Kidney epithelial cell (primary cell): ENCODE results near the gene ETS2. TPM values are rescaled to one million over a fixed set of nuclear protein-coding genes. Genes with fewer than 3 reads are reported as not detected.

Experiments used
- DNase-seq: peaks from one replicate; pipeline ENCODE4 v3.0.0-alpha.2; 2010; ENCODE audit warnings: low read depth
- H3K27me3 ChIP-seq: 2 replicates; pipeline ENCODE4 v1.6.0; 2011; ENCODE audit warnings: low read length; ENCODE audit not compliant: control insufficient read depth, insufficient read depth
- H3K36me3 ChIP-seq: 2 replicates; pipeline ENCODE4 v1.5.1; 2011; ENCODE audit warnings: low read length; ENCODE audit not compliant: control insufficient read depth, insufficient read depth
- H3K4me3 ChIP-seq: 2 replicates; pipeline ENCODE4 v1.5.1; 2011; ENCODE audit warnings: low read depth, mild to moderate bottlenecking, control low read depth, low read length
- total RNA-seq: library from RNA; depleted of rRNA; stranded (reverse); fragments of >200 nt; gene quantifications from 2 replicates; pipeline ENCODE4 v1.2.3, GENCODE V29; 2015
- TF ChIP-seq, protein P1 (sequence below): IDR thresholded peaks from 2 replicates; pipeline ENCODE4 v1.5.1; 2011; ENCODE audit warnings: mild to moderate bottlenecking, moderate library complexity, low read length, control low read depth, inconsistent platforms; ENCODE audit not compliant: insufficient read depth, poor library complexity, severe bottlenecking

The ETS2 gene
- total RNA-seq, 1 donor from 2014 or later: 41.2 TPM

DNA sequence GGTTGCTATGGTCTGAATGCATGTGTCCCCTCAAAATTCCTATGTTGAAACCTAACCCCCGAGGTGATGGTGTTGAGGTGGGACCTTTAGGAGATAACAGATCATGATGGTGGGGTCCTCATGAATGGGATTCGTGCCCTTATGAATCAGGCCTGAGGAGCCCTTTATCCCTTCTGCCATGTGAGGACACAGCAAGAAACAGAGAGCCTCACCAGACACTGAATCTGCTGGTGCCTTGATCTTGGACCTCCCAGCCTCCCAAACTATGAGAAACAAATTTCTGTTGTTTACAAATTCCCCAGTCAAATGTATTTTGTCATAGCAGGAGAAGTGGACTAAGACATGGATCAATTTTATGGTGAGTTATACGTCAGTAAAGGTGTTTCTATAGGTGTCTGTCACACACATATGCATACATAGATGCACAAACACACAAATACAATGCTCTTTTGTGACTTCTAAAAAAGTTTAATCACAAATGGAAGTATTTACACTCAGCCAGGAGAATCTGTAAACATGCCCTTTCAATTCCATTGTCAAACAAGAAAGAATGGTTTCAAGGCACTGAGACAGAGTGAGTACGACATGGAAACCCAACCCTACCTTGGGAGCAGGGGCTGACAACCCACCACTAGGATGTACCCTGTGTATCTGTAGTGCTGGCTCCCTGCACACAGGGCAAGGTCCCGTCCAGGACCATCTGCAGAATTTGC, 5.5 kb upstream of the ETS2 start:
- no peak overlapping the region for H3K4me3 ChIP-seq
- DNase-seq: no peak
- TF ChIP-seq, protein P1, sequence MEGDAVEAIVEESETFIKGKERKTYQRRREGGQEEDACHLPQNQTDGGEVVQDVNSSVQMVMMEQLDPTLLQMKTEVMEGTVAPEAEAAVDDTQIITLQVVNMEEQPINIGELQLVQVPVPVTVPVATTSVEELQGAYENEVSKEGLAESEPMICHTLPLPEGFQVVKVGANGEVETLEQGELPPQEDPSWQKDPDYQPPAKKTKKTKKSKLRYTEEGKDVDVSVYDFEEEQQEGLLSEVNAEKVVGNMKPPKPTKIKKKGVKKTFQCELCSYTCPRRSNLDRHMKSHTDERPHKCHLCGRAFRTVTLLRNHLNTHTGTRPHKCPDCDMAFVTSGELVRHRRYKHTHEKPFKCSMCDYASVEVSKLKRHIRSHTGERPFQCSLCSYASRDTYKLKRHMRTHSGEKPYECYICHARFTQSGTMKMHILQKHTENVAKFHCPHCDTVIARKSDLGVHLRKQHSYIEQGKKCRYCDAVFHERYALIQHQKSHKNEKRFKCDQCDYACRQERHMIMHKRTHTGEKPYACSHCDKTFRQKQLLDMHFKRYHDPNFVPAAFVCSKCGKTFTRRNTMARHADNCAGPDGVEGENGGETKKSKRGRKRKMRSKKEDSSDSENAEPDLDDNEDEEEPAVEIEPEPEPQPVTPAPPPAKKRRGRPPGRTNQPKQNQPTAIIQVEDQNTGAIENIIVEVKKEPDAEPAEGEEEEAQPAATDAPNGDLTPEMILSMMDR: no peak
- no peaks in the 10 kb centered on the region for H3K36me3 ChIP-seq
- H3K27me3 ChIP-seq: no peaks in the 10 kb centered on the region

DNA sequence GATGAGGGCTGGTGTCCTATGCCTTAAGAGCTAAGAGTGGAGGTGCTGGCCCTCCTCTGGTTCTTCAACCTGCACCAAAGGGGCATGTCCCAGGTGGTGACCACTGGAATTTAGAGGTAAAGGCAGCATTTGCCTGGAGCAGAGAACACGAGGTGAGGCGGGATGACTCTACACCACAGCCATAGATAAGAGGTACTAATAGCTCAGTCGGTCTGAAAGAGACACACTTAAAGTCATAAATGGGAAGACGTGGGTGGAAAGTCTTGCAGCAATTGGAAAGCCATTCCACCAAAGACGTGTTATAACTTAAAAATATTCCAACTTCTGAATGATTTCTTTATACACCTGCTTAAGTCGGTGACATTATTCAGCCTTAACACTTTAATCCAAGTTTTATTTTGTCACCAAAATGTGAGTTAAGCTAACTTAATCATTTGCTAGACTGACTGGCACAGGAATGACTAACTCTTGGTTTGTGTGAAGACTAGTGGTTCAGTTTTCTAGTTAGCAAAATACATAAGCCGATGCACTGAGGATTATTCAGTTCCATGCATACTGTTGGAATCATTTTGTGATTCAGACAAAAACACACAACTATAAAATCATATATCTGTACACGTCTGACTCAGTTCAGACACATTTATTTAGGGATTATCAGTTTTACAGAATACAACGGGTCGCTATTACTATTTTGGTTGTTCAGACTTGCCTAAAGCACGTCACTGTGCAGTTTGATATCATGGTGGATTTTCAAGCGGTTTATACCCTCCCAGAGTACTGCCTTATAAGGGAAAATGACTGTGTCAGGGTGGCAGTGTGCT, 4.6 kb upstream of the ETS2 start:
- no peak for DNase-seq
- TF ChIP-seq, protein P1: no peak
- H3K4me3 ChIP-seq: no peak overlapping the region

DNA sequence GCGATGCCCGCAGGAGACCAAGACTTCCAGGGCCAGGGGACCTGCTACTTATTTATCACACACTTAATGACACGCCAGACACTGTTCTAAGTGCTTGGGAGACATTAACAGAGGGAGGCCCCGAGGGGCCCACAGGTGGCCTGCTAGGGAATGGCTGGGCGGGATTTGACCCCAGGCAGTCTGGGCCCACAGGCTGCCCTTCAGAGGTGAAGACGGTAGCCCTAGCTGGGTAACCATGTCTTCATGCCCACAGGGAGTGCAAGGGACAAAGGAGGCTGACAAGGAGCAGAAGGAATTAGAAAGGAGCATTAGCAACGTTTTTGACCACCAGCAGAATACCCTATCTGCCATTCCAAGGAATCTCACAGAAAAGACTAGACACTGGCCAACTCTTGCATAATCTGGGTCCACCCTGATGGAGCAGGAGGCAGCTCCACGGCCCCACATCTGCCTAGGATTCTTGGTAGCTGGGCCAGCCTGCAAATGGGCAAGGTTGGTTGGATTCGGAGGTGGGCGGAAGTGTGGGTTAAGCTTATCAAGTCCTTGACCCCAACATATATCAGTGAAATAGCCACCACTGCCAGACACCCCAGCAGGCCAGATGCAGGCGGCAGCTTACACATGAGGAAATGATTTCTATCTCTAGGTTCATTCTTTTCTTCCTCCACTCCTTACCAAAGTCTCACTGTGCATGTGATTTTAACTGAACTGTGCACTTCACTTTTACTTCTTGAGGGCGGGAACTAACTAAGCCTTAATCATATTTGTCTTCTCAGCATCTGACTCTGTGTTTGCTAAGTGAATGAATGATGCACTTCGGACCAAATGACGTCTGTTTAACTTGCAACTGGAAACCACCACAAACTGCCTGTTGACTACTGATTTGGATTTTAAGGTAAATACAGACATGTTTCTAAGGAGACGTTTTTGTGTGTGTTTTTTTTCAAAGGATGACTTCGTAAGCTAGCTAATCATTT, 3.4 kb upstream of the ETS2 start:
- no peaks in the 10 kb centered on the region for H3K36me3 ChIP-seq
- DNase-seq: no peak
- no peak overlapping the region for H3K4me3 ChIP-seq
- H3K27me3 ChIP-seq: no peaks in the 10 kb centered on the region
- TF ChIP-seq, protein P1: no peak

More for the DNA sequence above, 4.6 kb upstream of the ETS2 start:
- no peaks in the 10 kb centered on the region for H3K36me3 ChIP-seq
- no peaks in the 10 kb centered on the region for H3K27me3 ChIP-seq

DNA sequence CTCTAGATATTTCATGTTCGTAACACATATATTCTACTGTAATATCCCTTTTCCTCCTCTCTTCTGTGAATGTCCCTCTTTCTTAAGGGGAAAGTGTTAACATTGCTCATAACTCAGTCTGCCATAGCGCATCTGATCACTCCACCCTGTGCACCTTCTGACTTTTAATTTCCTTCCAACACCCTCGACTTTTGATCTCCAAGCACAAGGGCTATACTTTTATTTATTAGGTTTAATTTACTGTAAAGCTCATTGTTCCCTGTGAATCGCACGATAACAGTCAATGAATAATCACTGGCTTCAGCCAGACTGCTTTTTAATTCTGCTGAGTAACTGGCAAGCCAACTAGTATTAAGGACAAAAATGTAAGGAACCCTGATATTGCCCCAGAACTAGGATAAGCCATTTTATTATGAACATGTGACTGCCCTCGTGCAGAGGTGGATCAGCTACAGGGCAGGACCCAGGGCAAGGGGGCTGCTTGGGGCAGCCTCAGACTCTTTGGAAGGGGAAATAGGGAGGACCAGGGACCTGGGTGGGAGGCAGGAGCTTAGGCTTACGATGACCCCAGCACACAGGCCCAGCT, 2.6 kb upstream of the ETS2 start:
- no peaks in the 10 kb centered on the region for H3K36me3 ChIP-seq
- H3K4me3 ChIP-seq: no peak overlapping the region
- no peaks in the 10 kb centered on the region for H3K27me3 ChIP-seq
- DNase-seq: no peak
- TF ChIP-seq, protein P1: no peak

DNA sequence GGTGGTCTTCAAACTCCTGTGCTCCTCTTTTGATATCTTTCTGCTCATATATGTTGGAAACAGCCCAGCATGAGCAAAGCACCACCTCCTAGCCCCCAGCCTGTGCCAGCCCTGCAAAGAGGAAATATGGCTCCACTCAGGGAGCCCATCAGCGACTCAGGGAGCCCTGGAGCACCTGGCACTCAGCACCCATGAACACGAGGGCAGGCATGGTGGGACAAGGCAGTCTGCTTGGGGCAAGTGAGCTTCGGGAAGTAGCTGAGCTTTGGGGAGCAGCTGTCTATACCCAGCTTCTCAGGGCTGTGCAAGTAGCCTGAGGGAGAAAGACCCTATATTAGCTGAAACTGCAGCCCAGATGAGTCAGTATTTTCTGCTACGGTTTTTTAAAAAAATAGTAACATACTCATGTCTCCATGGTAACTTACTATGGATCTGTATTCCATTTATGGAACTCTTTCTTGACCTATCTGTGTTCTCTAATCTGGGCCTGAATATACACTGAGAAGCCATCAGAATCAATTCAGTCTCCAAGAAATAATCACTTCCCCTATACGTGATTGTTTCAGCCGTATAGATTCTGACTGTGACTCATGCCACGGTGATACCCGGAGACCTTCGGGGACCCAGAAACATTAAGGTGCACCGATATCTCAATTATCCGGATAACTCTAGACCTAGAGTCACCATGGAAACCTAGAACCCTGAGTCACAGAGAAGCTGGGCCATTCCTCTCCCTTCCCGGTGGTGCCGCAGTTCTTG, 1.5 kb upstream of the ETS2 start:
- TF ChIP-seq, protein P1: no peak
- DNase-seq: no peak
- H3K27me3 ChIP-seq: no peaks in the 10 kb centered on the region
- H3K36me3 ChIP-seq: no peaks in the 10 kb centered on the region
- no peak overlapping the region for H3K4me3 ChIP-seq
